Hepatocyte (in vitro differentiated cells): ENCODE data around the gene CUX1. TPM values are rescaled to one million over a fixed set of nuclear protein-coding genes. Genes with fewer than 3 reads are reported as not detected.

Experiments used
- DNase-seq: peaks from one replicate; pipeline ENCODE4 v3.0.0-alpha.2; 2016; ENCODE audit warnings: low spot score
- H2AFZ ChIP-seq: fragments of 200-600 bp; sonication (generic); 2 replicates; pipeline ENCODE4 v1.6.0; 2016; ENCODE audit warnings: antibody characterized with exemption, mild to moderate bottlenecking
- H3K27ac ChIP-seq: fragments of 200-600 bp; sonication (generic); 2 replicates; pipeline ENCODE4 v1.5.1; 2016; ENCODE audit warnings: mild to moderate bottlenecking
- H3K27me3 ChIP-seq: fragments of 200-600 bp; sonication (generic); 2 replicates; pipeline ENCODE4 v1.6.1; 2016
- H3K36me3 ChIP-seq: fragments of 200-600 bp; sonication (generic); replicated peaks from 2 replicates; pipeline ENCODE4 v1.5.1; 2016; ENCODE audit warnings: low read depth; ENCODE audit not compliant: insufficient read depth
- H3K4me1 ChIP-seq: fragments of 200-600 bp; sonication (generic); 2 replicates; pipeline ENCODE4 v1.5.1; 2016; ENCODE audit warnings: mild to moderate bottlenecking, moderate library complexity; ENCODE audit not compliant: insufficient read depth
- H3K4me2 ChIP-seq: fragments of 200-600 bp; sonication (generic); 2 replicates; pipeline ENCODE4 v1.6.0; 2016
- H3K4me3 ChIP-seq: fragments of 200-600 bp; sonication (generic); 2 replicates; pipeline ENCODE4 v1.5.1; 2016; ENCODE audit warnings: mild to moderate bottlenecking
- H3K79me2 ChIP-seq: fragments of 200-600 bp; sonication (generic); 2 replicates; pipeline ENCODE4 v1.6.0; 2017; ENCODE audit warnings: mild to moderate bottlenecking
- H3K9me2 ChIP-seq: fragments of 200-600 bp; sonication (generic); replicated peaks from 2 replicates; pipeline ENCODE4 v1.6.0; 2017; ENCODE audit warnings: mild to moderate bottlenecking; ENCODE audit not compliant: insufficient read depth
- H3K9me3 ChIP-seq: fragments of 200-600 bp; sonication (generic); 2 replicates; pipeline ENCODE4 v1.5.1; 2016; ENCODE audit warnings: low read depth, mild to moderate bottlenecking
- H4K20me1 ChIP-seq: fragments of 200-600 bp; sonication (generic); 2 replicates; pipeline ENCODE4 v1.6.0; 2016; ENCODE audit warnings: mild to moderate bottlenecking; ENCODE audit not compliant: insufficient read depth, poor library complexity, severe bottlenecking
- CTCF ChIP-seq: fragments of 200-600 bp; sonication (generic); IDR thresholded peaks from 2 replicates; pipeline ENCODE4 v1.5.1; 2016; ENCODE audit warnings: antibody characterized with exemption, mild to moderate bottlenecking; ENCODE audit not compliant: poor library complexity
- EZH2 ChIP-seq: fragments of 200-600 bp; sonication (generic); IDR thresholded peaks from 2 replicates; pipeline ENCODE4 v1.6.1; 2016; ENCODE audit warnings: antibody characterized with exemption, mild to moderate bottlenecking, borderline replicate concordance
- EZH2phosphoT487 ChIP-seq: fragments of 200-600 bp; sonication (generic); IDR thresholded peaks from one replicate; pipeline ENCODE4 v1.6.1; 2018; ENCODE audit warnings: antibody characterized with exemption, mild to moderate bottlenecking, low read depth, moderate library complexity; ENCODE audit not compliant: unreplicated experiment, severe bottlenecking
- WGBS: methylation state at CpG from one replicate; pipeline ENCODE4 v1.1.6; 2016; ENCODE audit warnings: low lambda C conversion rate; ENCODE audit errors: missing lambda C conversion rate; 5-methylcytosine and 5-hydroxymethylcytosine counted together
- polyA plus RNA-seq: library from polyadenylated mRNA; unstranded; fragments of >200 nt; fragmentation: Nextera tagmentation; extraction: Ambion mirVana; gene quantifications from 2 replicates; pipeline ENCODE4 v1.2.1, GENCODE V29; 2016
- total RNA-seq: library from RNA; depleted of rRNA; stranded (reverse); fragments of >200 nt; gene quantifications from 2 replicates; pipeline ENCODE4 v1.2.3, GENCODE V29; 2014

Gene CUX1
- total and polyA plus RNA-seq, 2 experiments from 2014 or later: 60.1 to 76.8 TPM

- Histone ChIP-seq H3K4me2 (peak overlapping the region; percentile 42), H4K20me1 (no peaks in the 10 kb centered on the region), H2AFZ (no peak overlapping the region), H3K79me2 (peaks cover 80% of the 10 kb centered on the region), H3K9me3 (no peaks in the 10 kb centered on the region), H3K4me3 (no peak overlapping the region), H3K27me3 (no peaks in the 10 kb centered on the region), H3K4me1 (peaks cover 50% of the 10 kb centered on the region), H3K9me2 (no peaks in the 10 kb centered on the region), H3K36me3 (no peaks in the 10 kb centered on the region), H3K27ac (peak overlapping the region; percentile 75)
- DNase-seq: peak; percentile 63
- TF ChIP-seq EZH2phosphoT487: no peak
- TF ChIP-seq CTCF: no peak
- TF ChIP-seq EZH2: no peak
- 47% methylated on average over 9 of the region's 9 CpGs for WGBS
Measured at GRCh38 chr7:101940830-101941229, 123.4 kb downstream of the CUX1 start.

GRCh38 chr7:101941481-101942383, 124.3 kb downstream of the CUX1 start:
- Histone ChIP-seq H3K4me1 (peaks cover 41% of the 10 kb centered on the region), H3K36me3 (no peaks in the 10 kb centered on the region), H3K4me3 (no peak overlapping the region), H3K4me2 (peak overlapping the region; percentile 42), H3K9me3 (no peaks in the 10 kb centered on the region), H3K9me2 (no peaks in the 10 kb centered on the region), H2AFZ (no peak overlapping the region), H3K27ac (peak overlapping the region; percentile 75), H3K79me2 (peaks cover 82% of the 10 kb centered on the region), H4K20me1 (no peaks in the 10 kb centered on the region), H3K27me3 (no peaks in the 10 kb centered on the region)
- DNase-seq: peak; percentile 70
- WGBS: 34% methylated on average over 12 of the region's 12 CpGs
- TF ChIP-seq CTCF (no peak), EZH2phosphoT487 (no peak), EZH2 (no peak)

GRCh38 chr7:101942603-101943210, 125.3 kb downstream of the CUX1 start:
- Histone ChIP-seq H3K36me3 (no peaks in the 10 kb centered on the region), H4K20me1 (no peaks in the 10 kb centered on the region), H3K4me3 (no peak overlapping the region), H3K27me3 (no peaks in the 10 kb centered on the region), H3K9me2 (no peaks in the 10 kb centered on the region), H3K27ac (peak overlapping the region; percentile 75), H3K4me1 (peaks cover 34% of the 10 kb centered on the region), H3K79me2 (peaks cover 83% of the 10 kb centered on the region), H3K4me2 (peak overlapping the region; percentile 42), H2AFZ (no peak overlapping the region), H3K9me3 (no peaks in the 10 kb centered on the region)
- no peak for DNase-seq
- 81% methylated on average over 13 of the region's 13 CpGs for WGBS
- no peak for TF ChIP-seq EZH2
- TF ChIP-seq CTCF: no peak
- no peak for TF ChIP-seq EZH2phosphoT487
